Embryonic facial prominence (tissue), 1 donor: ENCODE results near the gene TRAPPC2L.
"Not testable (repeated sequence)": the region's sequence is repeated elsewhere in the genome, so short reads cannot be mapped to it uniquely, and the experiment has no call there.

Experiments used
- DNase-seq: peaks from one replicate; pipeline ENCODE4 v3.0.0-alpha.2; 2016; ENCODE audit errors: extremely low spot score

The TRAPPC2L gene

GRCh38 chr16:88891083-88891482, 34.2 kb downstream of the TRAPPC2L start:
- DNase-seq, result no peak

GRCh38 chr16:88892065-88892464, 35.1 kb downstream of the TRAPPC2L start:
- DNase-seq, result no peak

GRCh38 chr16:88893127-88893968, 36.4 kb downstream of the TRAPPC2L start:
- DNase-seq, result no peak

GRCh38 chr16:88894266-88894665, 37.3 kb downstream of the TRAPPC2L start:
- DNase-seq, result not testable (repeated sequence)

- no peak for DNase-seq
Measured at GRCh38 chr16:88894681-88895300, 37.9 kb downstream of the TRAPPC2L start.

GRCh38 chr16:88895335-88895734, 38.4 kb downstream of the TRAPPC2L start:
- no peak for DNase-seq

- DNase-seq, result no peak
Measured at GRCh38 chr16:88896238-88897070, 39.5 kb downstream of the TRAPPC2L start.

GRCh38 chr16:88897696-88898425, 40.9 kb downstream of the TRAPPC2L start:
- DNase-seq, result no peak

GRCh38 chr16:88899901-88900661, 43.2 kb downstream of the TRAPPC2L start:
- no peak for DNase-seq

GRCh38 chr16:88900662-88901052, 43.7 kb downstream of the TRAPPC2L start:
- DNase-seq, result no peak

GRCh38 chr16:88901718-88902337, 44.9 kb downstream of the TRAPPC2L start:
- no peak for DNase-seq

GRCh38 chr16:88902744-88903143, 45.8 kb downstream of the TRAPPC2L start:
- no peak for DNase-seq

- DNase-seq, result no peak
Measured at GRCh38 chr16:88903267-88903666, 46.3 kb downstream of the TRAPPC2L start.

GRCh38 chr16:88904676-88905365, 47.9 kb downstream of the TRAPPC2L start:
- no peak for DNase-seq

GRCh38 chr16:88905563-88905962, 48.6 kb downstream of the TRAPPC2L start:
- DNase-seq, result no peak

GRCh38 chr16:88906020-88906419, 49.1 kb downstream of the TRAPPC2L start:
- DNase-seq, result no peak

- DNase-seq, result no peak
Measured at GRCh38 chr16:88906535-88907105, 49.7 kb downstream of the TRAPPC2L start.

- no peak for DNase-seq
Measured at GRCh38 chr16:88907768-88908167, 50.8 kb downstream of the TRAPPC2L start.

- DNase-seq, result no peak
Measured at GRCh38 chr16:88908307-88908706, 51.4 kb downstream of the TRAPPC2L start.
